HG02943 (cell line): ENCODE measurements around the gene OR13C2.

ENCODE experiments used
- ATAC-seq: cut with Tn5 transposase; IDR thresholded peaks from one replicate; pipeline ENCODE4 v1.9.1; 2021; ENCODE audit warnings: mild to moderate bottlenecking, low read depth, moderate library complexity; ENCODE audit not compliant: unreplicated experiment

OR13C2 gene

DNA sequence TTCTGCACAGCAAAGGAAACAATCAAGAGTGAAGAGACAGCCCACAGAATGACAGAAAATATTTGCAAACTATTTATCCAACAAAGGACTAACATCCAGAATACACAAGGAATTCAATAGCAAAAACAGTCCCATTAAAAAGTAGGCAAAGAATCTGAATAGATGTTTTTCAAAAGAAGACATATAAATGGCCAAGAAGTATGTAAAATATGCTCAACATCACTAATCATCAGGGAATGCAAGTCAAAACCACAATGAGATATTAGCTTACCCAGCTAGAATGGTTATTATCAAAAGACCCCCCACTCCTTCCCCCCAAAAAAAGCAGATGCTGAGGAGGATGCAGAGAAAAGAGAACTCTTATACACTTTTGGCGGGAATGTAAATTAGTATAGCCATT lies 49.9 kb downstream of the OR13C2 start:
- ATAC-seq = no peak
